ENCODE measurements around the gene ABAT.

Gene ABAT

DNA sequence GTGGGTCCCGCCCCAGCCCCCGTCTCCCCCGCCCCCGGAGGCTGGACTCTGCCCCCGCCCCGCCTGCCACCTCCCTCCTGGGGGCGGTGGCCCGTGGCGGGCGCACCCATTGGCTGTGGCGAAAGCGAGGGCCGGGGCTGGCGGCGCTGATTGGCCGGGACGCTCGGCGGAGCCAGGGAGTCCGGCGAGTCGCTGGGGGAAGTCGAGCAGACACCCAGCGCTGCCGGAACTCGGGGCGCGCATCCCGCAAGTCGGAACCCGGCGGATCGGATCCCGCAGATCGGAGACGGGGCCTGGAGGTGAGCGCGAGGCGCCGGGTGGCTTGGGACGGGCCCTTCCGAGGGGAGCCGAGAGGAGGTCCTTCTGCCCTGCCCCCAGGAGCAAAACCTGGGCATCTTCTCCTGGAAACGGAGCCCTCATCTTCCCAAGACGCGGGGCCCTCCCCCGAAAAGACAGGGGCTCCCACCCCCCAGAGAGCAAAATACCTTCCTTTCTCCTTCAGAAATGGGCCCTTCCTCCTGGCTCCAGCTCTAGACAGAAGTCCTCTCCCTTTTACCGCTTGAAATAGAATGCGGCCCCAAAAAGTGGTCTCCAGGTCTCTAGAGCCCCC is at the start of gene ABAT:
Gene ABAT, plus strand, starts transcription at position 205 of the 610 bp plus-strand sequence. CDS start 61,123 bp downstream, outside the sequence.
- peak; percentile 57 for DNase-seq

DNA sequence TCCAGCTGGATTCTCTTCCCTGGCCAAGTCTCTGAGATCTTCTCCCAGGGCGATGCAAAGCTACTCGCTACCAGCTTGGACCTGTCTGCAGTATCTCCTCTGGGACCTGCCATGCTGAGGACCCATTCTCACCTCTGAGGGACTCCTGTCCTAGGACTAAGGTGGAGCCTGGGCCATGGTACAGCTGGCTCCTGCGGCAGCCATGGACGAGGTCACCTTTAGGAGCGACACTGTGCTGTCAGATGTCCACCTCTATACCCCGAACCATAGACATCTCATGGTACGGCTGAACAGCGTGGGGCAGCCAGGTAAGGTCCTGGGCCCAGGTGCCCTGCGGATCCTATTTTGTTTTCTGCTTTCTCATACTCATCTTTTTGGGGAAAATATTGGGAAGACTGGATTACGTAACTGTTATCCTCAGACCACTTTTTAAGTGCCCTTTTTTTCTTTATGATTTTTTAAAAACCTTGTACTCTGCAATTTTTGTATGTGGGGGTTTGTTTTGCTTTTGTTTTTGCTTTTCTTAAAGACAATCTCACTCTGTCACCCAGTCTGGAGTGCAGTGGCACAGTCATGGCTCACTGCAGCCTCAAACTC is 48.8 kb upstream of the ABAT start:
- DNase-seq, result no peak

DNA sequence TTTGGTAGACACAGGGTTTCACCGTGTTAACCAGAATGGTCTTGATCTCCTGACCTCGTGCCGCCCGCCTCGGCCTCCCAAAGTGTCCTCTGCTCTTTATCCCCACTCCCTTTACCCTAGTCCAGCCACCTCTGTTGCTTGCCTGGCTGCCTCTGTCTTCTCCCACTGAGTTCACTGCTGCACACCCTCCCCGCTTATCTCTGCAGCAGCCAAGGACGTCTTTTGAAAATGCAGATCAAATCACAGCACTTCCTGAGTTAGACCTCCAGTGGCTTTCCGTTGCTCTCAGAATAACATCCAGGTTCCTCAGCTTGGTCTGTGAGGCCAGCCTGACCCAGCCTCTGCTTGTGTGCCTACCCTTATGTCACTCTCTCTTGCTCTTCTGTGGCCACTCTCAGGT is 47.5 kb upstream of the ABAT start:
- no peak for DNase-seq

DNA sequence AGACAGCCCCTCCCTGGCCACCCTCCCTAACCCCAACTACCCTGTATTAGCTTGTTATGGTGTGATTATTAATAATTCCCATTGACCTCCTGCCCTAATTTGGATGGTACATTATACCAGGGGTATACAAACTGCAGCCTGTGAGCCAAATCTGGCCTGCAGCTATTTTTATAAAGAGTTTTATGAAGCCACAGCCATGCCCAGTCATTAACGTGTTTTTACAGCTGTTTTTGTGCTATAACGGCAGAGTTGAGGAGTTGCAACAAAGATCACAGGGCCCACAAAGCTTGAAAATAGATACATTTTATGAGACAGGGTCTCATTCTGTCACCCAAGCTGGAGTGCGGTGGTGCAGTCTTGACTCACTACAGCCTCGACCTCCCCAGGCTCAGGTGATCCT is 47.0 kb upstream of the ABAT start:
- DNase-seq, result no peak

DNA sequence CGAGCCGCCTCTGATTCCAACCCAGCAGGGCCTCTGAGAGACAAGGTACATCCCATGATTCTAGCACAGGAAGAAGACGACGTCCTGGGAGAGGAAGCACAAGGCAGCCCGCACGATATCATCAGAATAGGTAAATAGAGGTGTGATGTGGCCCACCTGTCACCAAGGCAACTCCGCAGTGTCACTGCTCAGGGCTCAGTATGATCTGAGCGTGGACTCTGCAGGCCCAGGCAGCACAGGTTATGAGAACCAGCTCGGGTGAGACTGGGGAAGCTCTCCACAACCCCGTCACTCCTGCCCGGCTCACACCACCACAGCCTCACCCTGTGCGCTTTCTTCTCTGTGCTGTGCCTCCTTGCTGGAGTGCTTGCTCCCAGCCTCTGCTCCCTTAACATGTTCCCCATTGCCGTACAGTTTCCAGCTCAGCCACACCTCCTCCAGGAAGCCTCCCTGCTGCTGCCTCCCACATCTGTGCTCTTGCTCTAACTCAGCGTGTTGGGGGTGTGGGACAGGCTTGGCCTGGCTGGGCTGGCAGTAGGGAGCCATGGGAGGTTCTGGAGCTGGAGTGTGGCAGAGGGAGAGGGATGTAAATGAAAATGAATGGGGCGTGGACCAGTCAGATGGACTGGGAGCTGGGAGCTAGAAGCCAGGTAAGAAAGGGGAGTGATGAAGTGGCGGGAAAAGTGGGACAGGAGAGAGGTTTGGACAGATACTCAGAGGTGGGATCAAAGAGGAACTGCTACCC is 45.3 kb upstream of the ABAT start:
- no peak for DNase-seq

DNA sequence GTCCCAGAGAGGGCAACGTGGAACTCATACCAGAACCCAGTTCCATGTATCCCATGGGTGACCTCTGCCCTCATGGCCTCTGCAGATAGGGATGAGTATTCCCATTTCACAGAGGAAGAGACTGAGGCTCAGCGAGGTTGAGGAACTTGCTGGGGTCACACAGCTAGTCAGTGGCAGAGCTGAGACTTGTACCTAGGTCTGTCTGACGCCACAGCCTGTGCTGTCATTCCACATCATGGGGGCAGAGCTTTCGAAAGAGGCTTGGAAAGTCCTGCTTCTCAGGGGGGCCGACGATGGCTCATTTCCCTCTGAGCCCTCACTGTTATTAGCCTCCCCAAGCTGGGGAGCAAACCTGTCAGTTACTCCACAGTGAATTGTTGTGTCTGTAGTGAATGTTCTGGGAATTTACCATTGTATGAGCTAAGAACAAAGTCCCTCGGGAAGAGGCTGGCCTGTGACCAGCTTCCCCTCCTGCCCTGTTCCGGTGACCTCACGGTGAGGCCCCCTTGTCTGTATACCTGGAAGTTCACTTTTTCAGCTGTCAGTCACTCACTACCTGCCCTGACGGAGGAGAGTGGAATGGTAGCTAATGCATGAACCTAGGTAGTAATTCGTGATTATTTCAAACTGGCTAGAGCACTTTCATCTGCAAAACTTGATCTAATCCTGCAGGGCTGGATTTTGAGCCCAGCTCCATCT is 44.0 kb upstream of the ABAT start:
- DNase-seq, result no peak

DNA sequence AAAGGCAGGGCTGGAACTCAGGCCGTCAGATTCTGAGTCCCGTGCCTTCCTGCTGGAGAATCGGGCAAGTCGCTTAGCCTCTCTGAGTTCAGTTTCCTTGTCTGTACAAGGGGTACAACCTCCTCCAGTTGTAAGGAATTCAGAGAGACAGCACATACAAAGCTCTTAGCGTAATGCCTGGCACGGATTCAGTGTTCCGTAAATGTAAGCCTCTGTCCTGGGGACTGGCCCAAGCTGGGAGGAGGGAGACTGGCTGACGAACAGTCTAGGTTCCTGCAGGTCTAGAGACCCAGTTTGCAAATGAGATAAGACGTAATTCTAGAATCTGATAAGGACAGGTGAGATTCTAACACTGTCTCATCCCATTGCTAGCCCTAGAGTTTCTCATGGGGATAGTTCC is 43.0 kb upstream of the ABAT start:
- DNase-seq, result no peak

DNA sequence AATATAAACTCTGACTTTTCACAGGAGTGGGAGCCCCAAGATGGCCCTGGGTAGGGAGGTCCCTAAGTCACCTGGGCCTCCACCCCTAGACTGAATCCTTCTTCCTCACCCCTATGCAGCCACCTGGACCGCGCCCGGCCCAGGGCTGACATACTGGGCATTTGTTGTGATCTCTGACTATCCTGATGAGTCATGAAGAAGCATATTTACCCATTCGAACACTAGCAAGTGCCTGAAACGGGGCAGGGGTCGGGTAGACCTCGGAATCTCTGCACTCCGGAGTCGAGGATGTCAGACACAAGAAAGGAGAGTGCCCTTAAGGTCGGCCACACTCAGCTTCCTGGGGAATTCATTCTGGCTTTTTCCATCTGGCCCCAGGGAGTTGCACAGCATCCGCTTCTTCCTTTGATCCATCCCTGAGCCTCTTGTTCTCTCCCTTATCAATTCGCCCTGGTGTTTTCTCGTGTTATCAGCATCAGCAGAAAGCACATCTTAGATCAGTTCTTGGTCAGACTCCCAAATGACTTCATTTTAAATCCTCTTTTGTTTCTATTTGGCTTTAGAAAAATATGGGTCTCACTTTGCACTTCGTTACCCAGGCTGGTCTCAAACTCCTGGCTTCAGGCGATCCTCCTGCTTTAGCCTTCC is 42.5 kb upstream of the ABAT start:
- DNase-seq, result no peak

DNA sequence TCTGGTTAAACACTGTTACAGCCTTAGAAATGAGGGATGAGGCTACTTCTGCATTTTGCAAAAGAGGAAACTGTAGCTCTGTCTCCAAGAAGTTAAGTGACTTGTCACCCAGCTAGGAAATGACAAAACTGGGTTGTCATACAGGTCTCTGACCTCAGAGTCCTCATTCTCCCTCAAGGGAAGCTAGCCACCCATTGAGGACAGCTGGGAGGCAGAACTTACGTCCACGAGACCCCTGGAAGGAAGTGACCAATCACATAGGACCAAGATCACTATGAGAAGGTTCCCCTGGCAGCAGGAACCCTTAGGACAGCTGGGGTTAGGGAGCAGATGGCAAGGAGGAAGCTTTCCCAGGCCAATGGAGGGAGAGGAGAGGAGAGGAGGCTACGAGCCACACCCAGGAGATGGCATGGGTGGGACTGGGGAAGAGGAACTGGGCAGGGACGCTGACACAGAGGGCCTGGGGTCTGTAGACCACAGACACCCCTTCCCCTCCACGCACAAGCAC is 41.7 kb upstream of the ABAT start:
- DNase-seq, result no peak

DNA sequence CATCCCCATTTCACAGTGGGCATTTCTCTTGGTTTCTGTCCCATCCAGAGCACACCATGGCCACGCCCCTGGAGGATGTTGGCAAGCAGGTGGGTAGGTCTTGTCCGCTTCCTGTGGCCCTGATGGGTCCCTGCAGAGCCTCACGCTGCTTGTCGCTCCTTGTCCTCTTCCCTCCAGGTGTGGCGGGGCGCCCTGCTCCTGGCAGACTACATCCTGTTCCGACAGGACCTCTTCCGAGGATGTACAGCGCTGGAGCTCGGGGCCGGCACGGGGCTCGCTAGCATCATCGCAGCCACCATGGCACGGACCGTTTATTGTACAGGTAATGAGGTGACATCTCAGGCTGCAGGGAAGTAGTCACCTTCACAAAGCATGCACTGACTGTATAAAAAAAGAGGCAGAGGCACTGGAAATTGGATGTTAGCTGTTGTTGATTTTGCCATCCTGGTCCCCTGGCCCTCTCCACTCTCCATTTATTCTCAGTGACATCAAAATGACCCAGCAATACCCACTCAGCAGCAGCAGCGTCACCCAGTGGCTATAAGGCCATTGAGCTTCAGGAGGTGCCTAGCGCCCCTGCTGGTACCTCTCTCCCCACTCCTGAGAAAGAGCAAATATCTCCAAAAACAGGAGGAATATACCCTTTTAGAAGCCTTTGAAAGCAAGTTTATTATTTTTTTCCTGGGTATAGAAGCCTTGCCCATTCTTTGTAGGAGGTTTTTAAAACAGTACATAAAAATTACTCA is 39.3 kb upstream of the ABAT start:
- DNase-seq, result no peak

DNA sequence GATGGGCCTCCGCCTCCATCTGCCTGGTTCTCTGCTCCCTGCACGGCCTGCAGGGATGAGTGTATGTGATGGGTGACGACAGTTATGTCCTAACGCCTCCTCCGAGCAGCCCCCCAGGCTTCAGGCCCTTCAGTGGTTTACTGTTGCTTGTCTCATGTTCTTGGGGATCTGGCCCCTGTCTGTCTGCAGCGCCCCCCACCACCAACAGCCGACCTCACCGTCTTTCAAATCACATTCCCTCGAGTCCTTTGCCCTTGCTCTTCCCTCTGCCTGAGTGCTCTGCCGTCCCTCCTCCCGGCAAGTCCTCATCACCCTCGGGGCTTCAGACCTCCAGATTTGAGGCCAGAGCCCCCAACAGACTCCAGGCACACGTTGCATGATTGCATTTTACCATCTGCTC is 34.7 kb upstream of the ABAT start:
- DNase-seq, result no peak

DNA sequence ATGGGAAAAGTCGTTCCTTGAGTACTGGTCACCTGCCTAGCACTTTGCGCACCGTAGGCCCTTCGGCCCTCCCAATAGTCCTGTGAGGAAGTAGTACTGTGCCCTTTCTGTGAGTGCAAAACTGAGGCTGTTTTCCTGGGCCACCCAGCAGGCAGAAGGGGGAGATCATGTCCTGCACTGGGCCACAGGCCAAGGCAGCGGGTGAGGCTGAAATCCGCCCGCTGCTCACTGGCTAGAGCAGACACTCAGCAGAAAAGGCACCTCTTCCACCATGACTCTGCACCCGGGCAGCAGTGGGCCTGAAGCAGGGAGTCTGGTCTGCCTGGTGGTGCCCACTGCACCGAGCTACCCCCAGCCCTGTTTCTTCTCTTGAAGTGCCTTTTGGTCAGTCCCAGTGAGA is 32.7 kb upstream of the ABAT start:
- no peak for DNase-seq

DNA sequence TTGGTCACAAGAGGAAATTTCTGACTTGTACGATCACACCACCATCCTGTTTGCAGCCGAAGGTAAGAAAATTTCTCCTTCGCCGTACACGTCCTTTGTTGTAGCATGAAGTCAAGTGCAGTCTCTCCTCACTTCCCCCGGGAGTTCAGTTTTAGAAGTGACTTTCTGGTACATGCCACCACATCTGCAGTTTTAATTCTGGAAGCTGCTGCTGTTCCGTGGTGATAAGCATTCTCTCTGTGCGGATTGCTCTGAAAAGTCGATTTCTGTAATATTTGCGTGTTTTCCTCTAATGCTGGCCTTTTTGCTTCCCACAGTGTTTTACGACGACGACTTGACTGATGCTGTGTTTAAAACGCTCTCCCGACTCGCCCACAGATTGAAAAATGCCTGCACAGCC is 32.3 kb upstream of the ABAT start:
- no peak for DNase-seq

DNA sequence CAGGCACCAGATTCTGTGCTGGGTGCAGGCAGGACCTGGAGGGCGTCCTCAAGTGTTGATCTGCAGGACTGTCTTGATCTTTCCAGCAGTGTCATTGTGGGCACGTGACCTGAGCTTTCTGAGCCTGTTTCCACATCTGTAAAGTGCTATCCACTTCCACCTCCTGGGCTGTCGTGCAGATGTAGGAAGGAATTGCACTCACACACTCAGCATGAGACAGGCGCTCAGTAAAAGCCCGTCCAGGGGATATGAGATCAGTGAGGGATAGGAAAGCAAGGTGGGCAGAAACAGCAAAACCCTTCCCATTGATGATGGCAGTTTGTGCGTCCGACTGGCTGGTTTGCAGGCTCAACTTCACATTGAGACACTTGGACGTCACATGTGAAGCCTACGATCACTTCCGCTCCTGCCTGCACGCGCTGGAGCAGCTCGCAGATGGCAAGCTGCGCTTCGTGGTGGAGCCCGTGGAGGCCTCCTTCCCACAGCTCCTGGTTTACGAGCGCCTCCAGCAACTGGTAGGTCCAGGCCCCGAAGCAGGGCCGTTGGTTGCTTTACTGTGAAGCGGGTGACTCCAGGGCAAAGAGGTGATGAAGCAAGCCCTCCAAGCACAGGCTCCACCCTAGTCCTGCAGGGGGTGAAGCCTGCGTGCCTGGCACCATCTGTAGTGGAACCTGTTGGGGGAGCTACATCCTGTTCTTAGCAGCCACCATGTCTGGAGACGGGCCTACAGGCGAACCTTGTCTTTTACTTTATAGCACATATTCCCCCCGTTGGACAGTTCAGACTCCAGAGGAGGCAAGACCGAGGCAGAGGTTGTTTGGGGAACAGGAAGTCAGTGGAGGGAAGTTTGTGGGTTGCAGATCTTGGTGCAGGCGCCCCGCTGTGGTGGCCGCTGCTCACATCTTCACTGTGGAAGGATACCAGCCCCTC is 29.9 kb upstream of the ABAT start:
- DNase-seq, result no peak

DNA sequence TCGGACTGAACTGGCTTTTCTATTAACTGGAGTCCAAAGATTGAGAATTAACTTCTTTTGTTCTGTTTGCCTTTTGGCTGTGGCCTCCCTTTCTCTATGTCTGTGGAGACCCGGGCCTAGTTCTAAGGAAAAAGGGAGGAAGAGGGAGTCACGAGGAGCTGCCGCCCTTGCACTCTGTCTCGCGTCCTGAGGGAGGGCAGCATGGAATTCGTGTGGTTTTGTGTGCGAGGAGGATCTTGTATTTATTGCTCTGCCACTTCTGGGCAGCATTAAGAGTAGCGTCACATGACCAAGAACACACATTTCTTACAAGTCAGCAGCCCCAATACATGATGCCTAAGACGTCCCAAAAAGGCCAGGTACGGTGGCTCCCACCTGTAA is 29.3 kb upstream of the ABAT start:
- DNase-seq, result no peak

DNA sequence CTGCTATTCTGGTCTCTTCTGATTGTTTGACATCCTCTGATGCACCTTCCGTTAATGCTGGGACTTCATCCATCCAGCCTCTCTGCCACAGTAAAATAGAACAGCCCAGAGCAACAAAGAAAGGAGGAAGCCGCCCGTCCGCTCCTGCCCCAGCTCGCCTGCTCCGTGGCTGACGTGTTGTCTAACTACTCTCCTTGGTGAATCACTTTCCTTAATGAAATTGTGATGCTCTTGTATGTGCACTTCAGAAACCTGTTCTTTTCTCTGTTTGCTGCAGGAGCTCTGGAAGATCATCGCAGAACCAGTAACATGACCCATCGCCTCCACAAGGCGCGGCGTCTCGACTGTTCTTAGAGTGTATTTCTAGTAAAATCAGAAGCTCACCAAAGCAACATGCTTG is 28.6 kb upstream of the ABAT start:
- DNase-seq, result no peak

DNA sequence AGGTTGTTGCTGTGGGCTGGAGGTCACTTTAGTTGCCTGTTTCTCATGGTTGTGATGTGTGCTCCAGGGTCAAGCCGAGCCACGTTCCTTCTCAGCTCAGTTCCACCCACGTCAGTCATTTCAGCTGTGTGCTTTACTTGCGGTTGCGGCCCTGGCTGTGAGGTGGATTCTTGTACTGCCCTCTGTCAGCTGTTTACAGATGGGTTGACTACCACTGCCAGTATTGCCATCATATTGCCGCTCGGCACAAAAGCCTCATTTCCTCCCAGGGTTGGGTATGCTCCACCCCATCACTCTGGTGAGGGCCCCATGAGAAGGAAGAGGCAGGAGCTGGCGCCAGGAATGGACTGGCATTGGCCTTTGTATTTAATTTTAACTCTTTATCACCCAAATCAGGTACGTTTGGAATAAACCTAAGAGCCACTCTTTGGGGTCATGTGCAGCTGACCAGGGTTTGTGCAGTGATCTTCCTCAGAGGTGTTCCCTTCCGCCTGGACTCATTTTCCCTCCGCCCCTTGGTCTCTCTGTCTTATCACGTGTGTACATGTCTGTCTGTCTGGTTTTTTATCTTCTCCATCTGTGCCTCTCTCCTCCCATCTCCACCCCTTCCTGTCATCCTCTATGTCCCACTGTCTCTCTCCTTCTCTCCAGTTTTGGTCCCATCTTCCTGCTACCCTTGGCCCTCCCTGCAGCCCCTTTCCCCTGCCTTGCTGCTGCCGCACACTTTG is 27.9 kb upstream of the ABAT start:
- DNase-seq, result no peak

DNA sequence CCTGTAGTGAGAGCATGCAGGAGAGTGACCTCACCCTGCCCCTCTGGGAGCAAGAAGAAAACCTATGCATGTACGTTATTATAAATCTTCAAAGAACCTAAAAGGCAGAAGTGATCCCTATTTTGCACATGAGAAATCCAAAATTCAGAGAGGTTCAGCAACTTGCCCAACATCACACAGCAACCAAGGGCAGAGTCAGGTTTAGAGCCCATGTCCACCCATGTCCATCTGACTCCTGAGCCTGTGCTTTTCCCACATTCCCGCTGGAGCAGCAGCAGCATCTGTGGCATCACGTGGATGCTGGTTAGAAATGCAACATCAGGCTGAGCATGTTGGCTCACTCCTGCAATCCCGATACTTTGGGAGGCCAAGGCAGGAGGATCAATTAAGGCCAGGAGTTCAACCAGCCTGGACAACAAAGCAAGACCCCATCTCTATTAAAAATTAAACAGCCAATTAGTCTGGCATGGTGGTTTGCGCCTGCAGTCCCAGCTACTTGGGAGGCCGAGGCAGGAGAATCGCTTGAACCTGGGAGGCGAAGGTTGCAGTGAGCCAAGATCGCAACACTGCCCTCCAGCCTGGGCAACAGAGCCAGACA is 26.6 kb upstream of the ABAT start:
- no peak for DNase-seq

DNA sequence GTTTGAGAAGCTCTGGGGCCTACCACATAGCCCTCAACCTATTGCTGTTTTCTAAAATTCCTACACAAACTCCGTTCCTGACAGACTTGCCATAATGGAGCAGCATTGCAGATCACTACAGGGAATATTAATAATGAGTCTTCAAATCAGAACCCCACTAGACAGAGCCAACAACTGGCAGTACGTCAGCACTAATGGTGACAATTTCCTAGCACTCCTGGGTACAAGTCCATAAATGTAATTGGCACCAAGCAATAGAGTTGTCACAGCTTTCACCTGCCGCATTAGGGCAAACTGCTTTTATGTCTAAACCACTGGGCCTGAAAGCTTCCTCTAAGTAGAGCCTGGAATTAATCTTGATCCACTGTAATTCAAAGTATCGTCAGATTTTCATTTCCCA is 25.5 kb upstream of the ABAT start:
- no peak for DNase-seq

All from NCI-H1105 treated with DMSO at 0.1 percent for 48 hours (cell line).